Limb (tissue), 2 donors: ENCODE measurements around the gene C1orf122.

Experiments used
- DNase-seq, 2 donors: peaks; one replicate each; pipeline ENCODE4 v3.0.0-alpha.2; 2016; ENCODE audit errors: extremely low spot score in 2 of 2

The C1orf122 gene

DNA sequence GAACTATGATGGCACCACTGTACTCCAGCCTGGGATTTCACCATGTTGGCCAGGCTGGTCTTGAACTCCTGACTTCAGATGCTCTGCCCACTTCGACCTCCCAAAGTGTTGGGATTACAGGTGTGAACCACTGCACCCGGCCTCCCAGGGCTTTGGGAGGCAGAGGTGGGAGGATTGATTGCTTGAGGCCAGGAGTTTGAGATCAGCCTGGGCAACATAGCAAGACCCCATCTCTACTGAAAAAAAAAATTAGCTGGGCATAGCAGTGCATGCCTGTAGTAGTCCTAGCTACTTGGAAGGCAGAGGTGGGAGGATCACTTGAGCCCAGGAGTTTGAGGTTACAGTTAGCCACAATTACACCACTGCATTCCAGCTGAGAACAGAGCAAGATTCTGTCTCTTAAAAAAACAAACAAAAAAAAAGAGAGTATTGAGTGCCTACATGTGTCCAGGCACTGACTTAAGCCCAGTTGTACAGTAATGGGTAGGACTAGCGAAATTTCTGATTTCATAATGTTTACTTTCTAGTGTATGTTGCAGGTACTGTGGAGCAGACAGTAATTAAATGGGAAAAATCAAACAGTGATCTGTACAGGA is 9.7 kb upstream of the C1orf122 start:
- no peak for DNase-seq

DNA sequence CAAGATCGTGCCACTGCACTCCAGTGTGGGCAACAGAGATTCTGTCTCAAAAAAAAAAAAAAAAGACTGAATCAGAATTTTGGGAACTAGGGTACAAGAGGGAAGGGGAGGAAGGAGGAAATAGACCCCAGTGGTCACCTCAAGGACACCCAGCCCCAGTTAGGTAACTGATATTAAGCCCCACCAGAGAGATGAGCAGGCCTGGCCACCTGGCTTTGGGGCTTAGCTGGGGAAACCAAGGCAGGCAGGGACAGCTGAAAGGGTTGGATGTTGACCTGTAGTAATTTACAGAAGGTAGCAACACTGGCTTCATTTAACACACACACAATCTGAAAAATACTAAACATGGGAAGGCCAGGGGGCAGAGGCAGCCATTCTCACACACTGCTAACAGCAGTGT is 5.2 kb upstream of the C1orf122 start:
- no peak for DNase-seq

DNA sequence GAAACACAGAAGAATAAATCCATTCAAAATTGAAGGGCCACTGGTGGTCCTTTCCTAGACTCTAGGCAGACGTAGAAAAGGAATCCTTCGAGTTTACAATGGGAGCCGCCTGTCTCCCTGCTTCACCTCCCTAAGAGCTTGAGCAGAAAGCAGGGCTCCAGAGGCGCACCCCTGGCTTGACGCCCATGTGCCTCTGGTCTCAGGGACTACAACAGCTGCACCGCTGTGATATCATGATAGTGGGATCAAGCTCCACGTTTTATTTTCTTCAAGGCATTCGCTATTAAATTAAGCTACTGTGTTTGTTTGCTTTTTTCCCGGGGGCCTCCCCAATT is 403 bp upstream of the C1orf122 start:
- DNase-seq = no peak

DNA sequence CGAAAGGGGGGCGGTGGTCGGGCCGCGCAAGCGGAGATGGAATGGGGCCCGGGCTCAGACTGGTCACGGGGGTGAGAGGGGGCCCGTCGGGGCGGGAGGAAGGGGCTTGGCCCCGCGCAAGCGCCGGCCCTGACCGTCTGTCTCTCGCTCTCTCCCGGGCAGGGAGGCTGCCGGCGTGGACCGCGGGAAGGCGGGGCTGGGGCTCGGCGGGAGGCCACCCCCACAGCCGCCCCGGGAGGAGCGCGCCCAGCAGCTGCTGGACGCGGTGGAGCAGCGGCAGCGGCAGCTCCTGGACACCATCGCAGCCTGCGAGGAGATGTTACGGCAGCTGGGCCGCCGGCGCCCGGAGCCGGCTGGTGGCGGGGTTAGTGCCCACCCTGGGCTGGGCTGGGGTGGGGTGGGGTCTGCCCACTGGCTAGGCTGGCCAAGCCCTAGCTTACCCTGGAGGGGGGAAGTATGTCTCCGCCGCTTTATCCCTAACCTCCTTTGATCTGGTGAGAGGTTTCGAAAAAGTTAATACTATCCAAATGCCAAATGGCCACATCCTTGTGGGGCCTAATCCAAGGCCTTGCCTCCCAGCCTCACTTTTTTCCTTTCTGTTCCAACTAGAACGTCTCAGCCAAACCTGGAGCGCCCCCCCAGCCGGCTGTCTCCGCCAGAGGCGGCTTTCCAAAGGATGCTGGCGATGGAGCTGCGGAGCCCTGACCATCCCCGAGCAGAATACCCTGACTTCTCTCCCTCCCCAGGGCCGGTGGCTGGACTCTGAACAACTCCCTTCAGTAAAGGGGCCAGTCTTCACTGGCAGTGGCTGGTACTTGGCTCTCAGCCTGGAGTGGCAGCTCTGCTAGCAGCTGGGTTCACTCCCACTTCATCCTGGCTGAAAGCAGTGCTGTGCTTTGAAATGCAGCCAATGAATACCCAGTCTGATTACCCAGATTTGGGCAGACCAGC is 1.1 kb downstream of the C1orf122 start:
- peak; percentile 39 to 75 for DNase-seq

DNA sequence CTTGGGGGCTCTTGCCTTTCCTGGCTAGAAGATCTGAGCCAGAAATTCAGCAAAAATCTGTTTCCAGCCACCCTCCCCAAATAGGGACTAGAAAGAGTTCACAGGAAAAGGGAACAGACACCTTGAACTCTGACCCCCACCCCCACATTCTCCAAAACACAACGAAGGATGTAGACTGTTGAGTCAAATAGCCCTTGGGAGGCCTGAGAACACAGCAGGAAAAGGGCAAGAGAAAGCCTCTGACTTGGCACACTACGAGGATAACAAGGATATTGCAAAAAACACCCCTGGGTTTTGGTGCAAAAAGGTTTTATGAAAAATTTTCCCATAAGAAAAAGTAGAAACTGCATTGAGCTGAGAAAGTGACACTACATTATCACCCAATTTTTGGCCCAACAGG is 2.4 kb downstream of the C1orf122 start:
- no peak for DNase-seq

DNA sequence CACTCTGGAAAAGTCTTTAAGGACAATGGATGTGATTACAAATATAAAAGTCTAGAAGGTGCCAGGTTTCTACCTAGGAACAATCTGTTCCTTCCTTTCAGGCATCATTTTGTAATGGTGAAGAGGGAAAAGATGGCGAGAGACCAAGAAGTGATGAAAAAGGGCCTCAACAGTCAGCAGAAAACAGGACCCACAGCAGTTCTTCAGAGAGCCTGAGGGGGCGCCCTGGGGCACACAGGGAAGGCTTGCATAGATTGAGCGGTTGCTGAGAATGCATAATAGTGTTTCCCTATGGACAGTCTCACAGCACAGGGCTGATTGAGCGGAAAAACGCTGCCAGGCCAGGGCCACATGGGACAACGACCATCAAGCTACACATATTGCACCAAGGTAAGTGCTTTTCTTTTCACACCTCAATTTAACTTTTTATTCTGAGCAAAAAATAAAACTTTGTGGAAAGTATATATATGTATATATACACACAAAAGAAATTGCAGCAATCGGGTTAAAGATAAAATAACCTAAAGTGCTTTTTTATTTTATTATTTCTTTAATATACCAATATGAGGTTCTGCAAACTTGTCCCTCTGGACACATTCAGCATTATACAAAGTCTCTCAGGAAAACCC is 3.6 kb downstream of the C1orf122 start:
- DNase-seq = peak; percentile 54 to 73

DNA sequence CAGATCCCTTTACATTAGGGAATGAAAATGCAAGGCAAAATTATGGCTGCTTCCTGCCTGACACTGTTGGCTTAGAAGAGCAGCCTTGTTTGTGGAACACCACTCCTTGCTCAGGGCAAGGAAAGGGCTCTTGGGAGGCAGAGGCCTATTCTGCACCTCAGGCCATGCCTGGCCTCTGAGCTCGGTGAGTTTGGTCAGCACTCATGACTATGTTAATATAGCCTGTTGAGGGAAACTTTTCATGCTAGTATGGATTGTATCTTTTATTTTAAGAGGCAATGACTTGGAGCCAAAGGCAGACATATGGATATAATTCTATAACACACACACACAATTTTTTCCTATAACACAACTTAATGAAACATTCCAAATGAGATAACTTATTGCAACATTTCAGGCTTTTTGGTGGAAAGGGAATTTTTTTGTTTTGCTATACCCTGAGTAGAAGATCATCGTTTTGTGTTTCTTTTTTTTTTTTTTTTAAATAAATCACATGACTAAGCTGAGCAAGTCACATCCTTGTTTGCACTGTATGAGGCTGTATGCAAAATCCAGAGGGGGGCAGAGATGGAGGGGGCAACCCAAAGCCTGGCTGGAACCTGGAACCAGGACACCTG is 6.0 kb downstream of the C1orf122 start:
- no peak for DNase-seq

DNA sequence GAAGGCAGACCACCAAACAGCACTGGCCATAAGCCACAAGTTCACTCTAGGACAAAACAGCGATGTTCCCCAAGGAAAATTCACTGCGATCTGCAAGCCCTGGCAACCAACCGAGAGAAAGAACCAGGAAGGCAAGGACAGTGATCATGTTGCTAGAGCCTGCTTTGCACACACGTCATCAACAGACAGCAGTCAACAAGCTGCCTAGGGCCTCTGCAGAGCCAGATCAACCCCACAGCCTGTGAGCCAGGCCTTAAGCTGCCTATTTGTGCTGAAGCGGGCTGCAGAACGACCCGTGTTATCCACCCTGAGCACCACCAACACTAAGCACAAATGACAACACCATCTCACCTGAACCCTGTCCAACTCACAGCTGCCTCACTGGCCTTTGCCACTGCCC is 6.7 kb downstream of the C1orf122 start:
- no peak for DNase-seq

DNA sequence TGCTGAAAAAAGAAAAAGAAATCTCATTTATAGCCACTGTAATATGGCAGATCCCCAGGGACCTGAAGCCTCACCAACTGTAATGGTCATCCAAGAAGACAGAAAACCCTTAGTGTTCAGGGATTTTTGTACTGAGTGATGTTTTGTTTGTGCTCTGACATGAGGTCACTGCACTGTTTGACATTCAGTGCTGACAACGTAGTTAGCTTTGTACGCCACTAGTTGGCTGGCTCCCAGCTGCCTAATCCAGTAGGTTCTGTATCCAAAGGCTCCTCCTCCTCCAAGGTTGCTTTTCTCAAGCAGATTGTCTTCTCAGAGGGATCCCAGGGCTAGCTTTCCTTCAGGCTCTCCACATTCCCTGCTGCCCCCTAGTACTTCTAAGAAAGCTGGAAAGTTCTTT is 9.9 kb downstream of the C1orf122 start:
- DNase-seq = no peak

DNA sequence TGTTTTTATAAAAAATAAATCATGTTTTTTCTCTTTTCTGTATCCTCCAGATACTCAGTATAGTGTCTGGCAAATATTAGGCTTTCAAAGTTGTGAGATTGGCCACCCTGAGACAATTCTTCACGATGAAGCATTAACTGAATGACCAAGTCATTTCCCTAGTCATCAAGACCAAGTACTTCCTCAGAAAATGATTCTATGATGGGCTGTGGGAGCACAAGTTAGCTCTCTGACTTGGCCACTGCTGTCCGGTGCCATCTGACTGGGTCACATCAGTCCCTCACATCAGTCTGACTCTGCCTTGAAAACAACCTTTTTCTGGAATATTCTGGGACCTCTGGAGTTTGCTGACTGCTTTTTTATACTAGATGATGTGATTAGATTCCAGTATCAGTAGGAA is 13.9 kb downstream of the C1orf122 start:
- no peak for DNase-seq

DNA sequence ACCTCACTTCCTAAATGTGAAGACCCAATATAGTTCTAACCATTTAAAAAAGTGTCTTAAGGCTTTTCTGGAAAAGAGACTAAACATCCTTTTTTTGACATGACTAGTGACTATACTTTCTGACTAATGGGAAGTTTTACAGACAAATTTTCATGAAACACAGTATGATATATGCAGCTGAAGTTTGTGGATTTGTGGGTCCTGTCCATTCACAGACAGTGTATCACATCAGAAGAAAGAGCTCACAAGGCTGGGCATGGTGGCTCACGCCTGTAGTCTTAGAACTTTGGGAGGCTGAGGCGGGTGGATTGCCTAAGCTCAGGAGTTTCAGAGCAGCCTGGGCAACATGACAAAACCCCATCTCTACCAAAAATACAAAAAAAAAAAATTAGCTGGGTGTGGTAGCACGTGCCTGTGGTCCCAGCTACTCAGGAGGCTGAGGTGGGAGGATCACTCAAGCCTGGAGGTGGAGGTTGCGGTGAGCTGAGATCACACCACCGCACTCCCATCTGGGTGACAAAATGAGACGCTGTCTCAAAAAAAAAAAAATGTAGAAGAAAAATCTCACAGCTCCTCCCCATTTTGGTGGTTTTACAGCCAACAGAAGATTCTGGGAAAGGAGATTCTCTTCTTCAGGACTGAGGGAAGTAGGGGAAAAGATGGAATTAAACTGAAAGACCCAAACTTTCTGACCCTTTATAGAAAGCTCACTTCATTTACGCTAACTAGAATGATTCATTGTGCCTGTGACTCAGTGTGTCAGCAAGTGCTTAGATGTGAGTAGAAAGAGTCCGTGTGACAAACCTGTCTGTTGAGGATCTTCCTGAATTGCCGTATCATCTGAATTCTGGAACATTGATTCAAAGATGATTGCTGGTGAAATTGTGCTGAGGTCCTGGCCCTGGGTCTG is 15.6 kb downstream of the C1orf122 start:
- no peak for DNase-seq

DNA sequence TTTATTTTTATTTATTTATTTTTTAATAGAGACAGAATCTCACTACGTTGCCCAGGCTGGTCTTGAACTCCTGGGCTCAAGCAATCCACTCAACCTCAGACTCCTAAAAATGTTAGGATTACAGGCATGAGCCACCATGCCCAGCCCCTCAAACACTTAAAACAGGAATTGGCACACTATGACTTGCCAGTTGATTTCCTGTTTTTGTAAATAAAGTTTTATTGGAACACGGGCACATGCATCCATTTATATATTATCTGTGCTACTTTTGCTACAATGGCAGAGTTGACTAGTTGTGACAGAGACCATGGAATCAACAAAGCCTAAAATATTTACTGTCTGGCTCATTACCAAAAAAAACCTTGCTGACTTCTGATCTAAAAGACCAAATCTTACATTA is 16.4 kb downstream of the C1orf122 start:
- DNase-seq = no peak

DNA sequence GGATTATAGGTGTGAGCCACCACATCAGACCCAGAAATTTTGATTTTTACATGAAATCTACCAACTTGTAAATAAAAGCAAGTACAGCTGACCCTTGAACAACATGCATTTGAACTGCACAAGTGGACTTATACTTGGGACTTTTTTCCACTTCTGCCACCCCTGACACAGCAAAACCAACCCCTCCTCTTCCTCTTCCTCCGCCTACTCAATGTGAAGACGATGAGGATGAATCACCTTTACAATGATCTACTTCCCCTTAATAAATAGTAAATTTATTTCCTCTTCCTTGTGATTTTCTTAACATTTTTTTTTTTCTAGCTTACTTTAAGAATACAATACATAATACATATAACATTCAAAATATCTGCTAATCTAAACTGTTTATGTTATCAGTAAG is 17.9 kb downstream of the C1orf122 start:
- DNase-seq = no peak

DNA sequence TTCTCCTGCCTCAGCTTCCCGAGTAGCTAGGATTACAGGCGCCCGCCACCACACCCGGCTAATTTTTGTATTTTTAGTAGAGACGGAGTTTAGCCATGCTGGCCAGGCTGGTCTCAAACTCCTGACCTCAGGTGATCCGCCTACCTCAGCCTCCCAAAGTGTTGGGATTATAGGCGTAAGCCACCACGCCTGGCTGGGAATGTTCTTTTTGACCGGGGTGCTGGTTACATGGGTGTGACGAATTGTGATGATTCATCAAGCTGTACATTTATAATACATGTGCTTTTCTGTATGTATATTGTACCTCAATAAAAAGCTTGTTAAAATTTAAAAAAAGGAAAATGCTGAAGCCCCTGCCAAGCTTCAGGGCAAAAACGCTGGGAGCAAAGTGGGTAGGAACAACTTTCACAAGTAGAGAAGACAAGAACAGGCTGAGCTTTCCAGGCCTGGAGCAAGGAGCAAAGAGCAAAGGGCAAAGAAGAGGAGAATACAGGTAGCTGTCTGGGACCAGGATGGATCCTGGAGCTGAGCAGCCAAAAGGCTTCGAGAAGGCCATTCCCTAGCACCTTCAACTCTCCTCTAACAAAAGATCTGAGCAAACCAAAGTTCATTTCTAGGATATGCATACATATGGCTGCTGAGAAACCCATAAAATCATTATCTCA is 21.0 kb downstream of the C1orf122 start:
- DNase-seq = no peak

DNA sequence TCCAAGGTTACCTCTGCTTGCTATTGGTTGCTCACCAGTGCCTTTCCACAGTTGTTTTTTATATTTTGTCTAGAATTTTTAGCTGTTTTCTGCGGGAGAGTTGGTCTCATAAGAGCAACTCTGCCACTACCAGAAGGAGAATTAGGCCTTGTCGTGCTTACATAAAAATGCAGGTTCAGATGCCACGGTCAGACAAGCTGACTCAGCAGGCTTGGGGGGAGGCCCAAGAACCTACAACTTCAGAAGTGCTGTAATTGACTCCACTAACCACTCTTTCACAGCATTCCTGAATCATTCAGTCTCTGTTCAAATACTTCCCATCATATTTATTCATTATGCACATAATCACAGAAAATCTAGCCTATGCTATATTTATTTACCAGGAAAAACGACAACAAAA is 23.5 kb downstream of the C1orf122 start:
- DNase-seq = no peak

DNA sequence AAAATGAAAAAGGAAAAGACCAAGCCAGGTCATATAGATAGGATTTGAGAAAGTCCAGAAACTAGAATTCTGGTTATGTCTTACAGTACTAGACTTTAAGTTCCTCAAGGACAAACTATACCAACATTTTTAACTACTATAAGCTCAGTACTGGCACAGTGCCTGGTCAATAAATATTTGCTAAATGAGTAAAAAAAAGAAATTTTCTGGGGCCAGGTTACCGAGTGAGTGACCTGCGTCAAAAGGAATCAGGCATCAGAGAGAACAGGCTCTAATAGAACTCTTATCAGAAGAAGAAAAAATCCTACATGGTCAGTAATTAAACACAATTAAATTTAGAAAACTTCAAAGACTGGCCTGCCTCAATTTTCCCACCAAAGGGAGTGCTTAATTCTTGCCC is 24.2 kb downstream of the C1orf122 start:
- DNase-seq = no peak

DNA sequence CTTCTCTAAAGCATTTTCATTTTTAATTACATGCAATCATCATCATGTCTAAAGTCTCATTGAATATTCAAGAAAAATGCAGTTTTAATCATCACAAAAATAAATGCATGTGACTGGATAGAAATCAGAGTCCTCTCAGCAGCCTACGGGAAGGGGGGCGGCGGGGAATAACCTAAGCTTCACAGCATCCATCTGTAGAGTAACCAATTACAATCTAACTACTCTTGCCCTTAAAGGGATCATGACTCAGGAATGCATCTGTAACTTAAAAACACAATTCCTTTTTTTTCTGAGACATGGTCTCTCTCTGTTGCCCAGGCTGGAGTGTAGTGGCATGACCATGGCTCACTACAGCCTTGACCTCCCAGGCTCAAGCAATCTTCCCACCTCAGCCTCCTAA is 29.2 kb downstream of the C1orf122 start:
- no peak for DNase-seq

DNA sequence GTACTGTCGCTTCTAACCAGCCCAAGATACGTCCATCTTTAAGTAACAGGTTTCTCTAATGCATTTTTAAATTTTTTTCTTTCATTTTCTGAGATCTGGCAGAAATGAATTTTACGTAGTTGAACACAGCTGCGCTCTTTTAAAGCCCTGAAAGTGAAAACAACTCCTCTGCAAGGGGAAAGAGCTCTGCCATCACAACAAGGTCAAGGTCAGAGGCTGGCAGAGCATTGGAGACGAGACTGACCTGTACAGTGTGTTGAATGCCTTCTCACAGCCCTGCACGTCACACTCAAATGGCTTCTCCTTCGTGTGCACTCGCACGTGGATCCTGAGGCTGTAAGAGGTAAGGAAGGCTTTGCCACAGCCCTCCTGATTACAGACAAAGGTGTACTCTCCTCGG is 32.1 kb downstream of the C1orf122 start:
- no peak for DNase-seq

DNA sequence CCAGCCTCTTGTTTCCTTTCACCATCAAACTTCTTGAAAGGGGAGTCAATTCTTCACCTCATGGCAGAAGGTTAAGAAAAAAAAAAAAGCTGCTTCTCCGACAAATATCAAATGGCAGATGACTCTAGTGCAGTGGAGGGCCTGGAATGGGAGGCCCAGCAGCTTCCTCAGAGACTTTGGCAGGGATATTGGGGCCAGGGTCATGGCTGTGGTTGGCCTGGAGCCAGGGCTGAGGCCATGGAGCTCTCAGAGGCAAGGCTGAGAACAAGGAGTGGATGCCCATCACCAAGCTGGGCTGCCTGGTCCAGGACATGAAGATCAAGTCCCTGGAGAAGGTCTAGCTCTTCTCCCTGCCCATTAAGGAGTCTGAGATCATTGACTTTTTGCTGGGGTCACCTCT is 33.1 kb downstream of the C1orf122 start:
- DNase-seq = no peak

DNA sequence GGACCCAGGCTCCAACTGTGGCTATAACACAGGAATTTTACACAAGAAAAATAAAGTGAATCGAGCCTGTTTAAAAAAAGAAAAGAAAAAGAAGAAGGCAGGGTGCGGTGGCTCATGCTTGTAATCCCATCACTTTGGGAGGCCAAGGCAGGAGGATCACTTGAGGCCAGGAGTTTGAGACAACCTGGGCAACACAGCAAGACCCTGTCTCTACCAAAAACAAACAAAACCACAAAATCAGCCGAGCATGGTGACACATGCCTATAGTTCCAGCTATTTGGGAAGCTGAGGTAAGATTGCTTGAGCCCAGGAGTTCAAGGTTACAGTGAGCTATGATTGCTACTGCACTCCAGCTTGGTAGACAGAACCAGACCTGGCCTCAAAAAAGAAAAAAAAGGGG is 34.1 kb downstream of the C1orf122 start:
- DNase-seq = no peak

DNA sequence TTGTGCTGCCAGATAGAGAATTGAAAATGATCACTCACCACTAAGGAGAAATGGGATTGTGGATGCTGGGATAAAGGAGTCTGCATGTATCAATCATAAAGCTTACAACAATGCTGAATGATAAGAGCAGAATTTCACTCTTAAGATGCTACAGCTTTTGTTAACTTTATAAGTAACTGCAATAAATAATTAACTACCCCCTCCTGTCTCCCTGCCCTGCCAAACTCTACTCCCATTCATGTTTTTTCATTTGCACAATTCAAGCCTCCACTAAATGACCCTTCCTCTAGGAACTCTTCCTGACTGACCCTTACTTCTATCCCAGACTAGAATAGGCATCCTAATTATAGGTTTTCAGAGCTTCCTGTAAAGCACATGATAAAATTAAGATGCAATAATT is 36.9 kb downstream of the C1orf122 start:
- DNase-seq = no peak
